ENCODE results near the gene UBE2I.

DNA sequence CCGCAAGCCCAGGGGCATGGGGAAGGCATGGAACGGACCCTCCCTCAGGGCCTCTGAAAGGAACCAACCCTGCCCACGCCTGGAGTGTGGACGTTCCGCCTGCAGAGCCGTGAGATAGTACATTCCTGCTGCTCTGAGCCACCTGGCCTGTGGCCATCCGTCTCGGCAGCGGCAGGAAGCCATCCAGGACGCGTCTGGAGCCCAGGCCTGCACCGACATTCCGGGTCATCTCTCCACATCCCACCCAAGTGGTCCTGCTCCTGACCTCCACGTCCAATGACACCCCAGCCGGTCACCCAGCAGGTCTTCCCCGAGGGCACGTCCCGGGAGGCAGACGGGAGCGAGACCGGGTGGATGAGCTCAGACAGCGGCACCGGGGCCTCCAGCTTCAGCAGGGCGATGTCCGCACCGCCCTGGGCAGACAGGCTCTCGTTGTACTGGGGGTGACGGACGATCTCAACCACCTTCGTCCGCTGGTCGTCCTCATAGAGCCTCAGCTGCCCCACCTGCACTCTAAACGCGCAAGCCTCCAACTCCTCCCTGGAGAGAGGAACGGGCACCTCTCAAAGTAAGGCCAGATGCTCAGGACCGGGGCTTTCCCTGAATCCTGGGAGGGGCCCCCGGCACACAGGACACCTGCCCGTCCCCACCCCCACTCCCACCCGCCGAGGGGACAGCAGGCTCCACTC lies 21.3 kb upstream of the UBE2I start:
- TF ChIP-seq, protein P1, sequence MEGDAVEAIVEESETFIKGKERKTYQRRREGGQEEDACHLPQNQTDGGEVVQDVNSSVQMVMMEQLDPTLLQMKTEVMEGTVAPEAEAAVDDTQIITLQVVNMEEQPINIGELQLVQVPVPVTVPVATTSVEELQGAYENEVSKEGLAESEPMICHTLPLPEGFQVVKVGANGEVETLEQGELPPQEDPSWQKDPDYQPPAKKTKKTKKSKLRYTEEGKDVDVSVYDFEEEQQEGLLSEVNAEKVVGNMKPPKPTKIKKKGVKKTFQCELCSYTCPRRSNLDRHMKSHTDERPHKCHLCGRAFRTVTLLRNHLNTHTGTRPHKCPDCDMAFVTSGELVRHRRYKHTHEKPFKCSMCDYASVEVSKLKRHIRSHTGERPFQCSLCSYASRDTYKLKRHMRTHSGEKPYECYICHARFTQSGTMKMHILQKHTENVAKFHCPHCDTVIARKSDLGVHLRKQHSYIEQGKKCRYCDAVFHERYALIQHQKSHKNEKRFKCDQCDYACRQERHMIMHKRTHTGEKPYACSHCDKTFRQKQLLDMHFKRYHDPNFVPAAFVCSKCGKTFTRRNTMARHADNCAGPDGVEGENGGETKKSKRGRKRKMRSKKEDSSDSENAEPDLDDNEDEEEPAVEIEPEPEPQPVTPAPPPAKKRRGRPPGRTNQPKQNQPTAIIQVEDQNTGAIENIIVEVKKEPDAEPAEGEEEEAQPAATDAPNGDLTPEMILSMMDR (conservative IDR thresholded peaks at IDR 0.05; ENCODE audit: low read depth, low read length): no peak
- TF ChIP-seq EZH2phosphoT487 (IDR thresholded peaks at IDR 0.05; ENCODE audit: borderline replicate concordance, low read length): no peak

Data from PC-3 (cell line).